H1 (cell line): ENCODE results near the gene ENAH. TPM values are rescaled to one million over a fixed set of nuclear protein-coding genes. Genes with fewer than 3 reads are reported as not detected.

Source experiments
- CTCF ChIA-PET: fragments of 300-600 bp; sonication (Branson Sonifier 250); formaldehyde crosslinking; loops from one replicate; lab custom pipeline; 2021; ENCODE audit not compliant: partially characterized antibody; lab: Charles Lee
- POLR2A ChIA-PET: fragments of 300-600 bp; sonication (Branson Sonifier 250); formaldehyde crosslinking; loops from one replicate; lab custom pipeline; 2021; ENCODE audit warnings: inconsistent platforms; ENCODE audit not compliant: partially characterized antibody; lab: Charles Lee
- DNase-seq, 2 experiments: peaks; one replicate each; pipeline versions ENCODE4 v3.0.0 to v3.0.0-alpha.2; 2010 to 2022; ENCODE audit warnings: low spot score in 2 of 2, low read depth in 1 of 2, mixed read lengths in 1 of 2
- FAIRE-seq: peaks from 2 replicates; lab custom pipeline; 2011; peaks lifted over from hg19 to GRCh38; lab: Jason Lieb, UNC
- H2AFZ ChIP-seq: 2 replicates; pipeline ENCODE4 v1.8.1; 2012; ENCODE audit warnings: low read length, inconsistent platforms
- H2AK5ac ChIP-seq: 2 replicates; pipeline ENCODE4 v1.6.1; 2013; ENCODE audit warnings: low read depth, low read length
- H2BK120ac ChIP-seq: replicated peaks from 2 replicates; pipeline ENCODE3; 2013; ENCODE audit warnings: low read depth, low read length, inconsistent platforms
- H2BK12ac ChIP-seq: 2 replicates; pipeline ENCODE4 v1.6.1; 2013; ENCODE audit warnings: low read depth, low read length
- H2BK15ac ChIP-seq: 2 replicates; pipeline ENCODE4 v1.6.1; 2013; ENCODE audit warnings: low read length
- H2BK20ac ChIP-seq: 2 replicates; pipeline ENCODE4 v1.6.1; 2013; ENCODE audit warnings: low read length
- H2BK5ac ChIP-seq: 2 replicates; pipeline ENCODE4 v1.6.1; 2013; ENCODE audit warnings: low read depth, low read length
- H3K14ac ChIP-seq: 2 replicates; pipeline ENCODE4 v1.6.1; 2013; ENCODE audit warnings: inconsistent platforms; ENCODE audit not compliant: insufficient read length
- H3K18ac ChIP-seq: 2 replicates; pipeline ENCODE4 v1.6.1; 2013; ENCODE audit warnings: low read length; ENCODE audit errors: extremely low read depth
- H3K23ac ChIP-seq: 2 replicates; pipeline ENCODE4 v1.6.1; 2013; ENCODE audit warnings: inconsistent platforms; ENCODE audit not compliant: insufficient read length
- H3K23me2 ChIP-seq: 2 replicates; pipeline ENCODE4 v1.6.1; 2013; ENCODE audit warnings: low read depth, low read length
- H3K27ac ChIP-seq: 2 replicates; pipeline ENCODE4 v1.6.1; 2011; ENCODE audit warnings: low read depth, low read length, inconsistent platforms
- H3K27me3 ChIP-seq, 4 experiments: replicated peaks in 1 of 4; 1 replicate in 1 of 4; 2 replicates in 3 of 4; pipeline versions ENCODE4 v1.6.1 to v1.8.1; 2011 to 2013; ENCODE audit warnings: low read length in 3 of 4, mild to moderate bottlenecking in 3 of 4, inconsistent platforms in 2 of 4, mixed read lengths in 2 of 4, moderate library complexity in 1 of 4; ENCODE audit not compliant: control insufficient read depth in 3 of 4, insufficient read depth in 3 of 4; ENCODE audit errors: extremely low read depth in 1 of 4
- H3K36me3 ChIP-seq, 4 experiments: 2 replicates each; pipeline versions ENCODE4 v1.6.1 to v1.8.1; 2011 to 2013; ENCODE audit warnings: mild to moderate bottlenecking in 4 of 4, low read length in 3 of 4, moderate library complexity in 2 of 4, control low read depth in 1 of 4, inconsistent platforms in 1 of 4; ENCODE audit not compliant: insufficient read depth in 4 of 4, control insufficient read depth in 2 of 4
- H3K4ac ChIP-seq: replicated peaks from 2 replicates; pipeline ENCODE3; 2013; ENCODE audit warnings: low read length, low read depth, mixed read lengths, inconsistent platforms; ENCODE audit not compliant: insufficient read length
- H3K4me1 ChIP-seq, 4 experiments: replicated peaks in 1 of 4; 1 replicate in 1 of 4; 2 replicates in 3 of 4; pipeline versions ENCODE4 v1.6.1 to v1.8.1; 2011 to 2013; ENCODE audit warnings: low read length in 3 of 4, inconsistent platforms in 2 of 4, mixed read lengths in 1 of 4; ENCODE audit not compliant: insufficient read depth in 4 of 4, control insufficient read depth in 3 of 4
- H3K4me2 ChIP-seq, 2 experiments: 2 replicates each; pipeline versions ENCODE4 v1.6.1 to v1.8.1; 2011 to 2013; ENCODE audit warnings: low read depth in 2 of 2, low read length in 2 of 2, control low read depth in 1 of 2, inconsistent platforms in 1 of 2, mild to moderate bottlenecking in 1 of 2; ENCODE audit not compliant: insufficient read depth in 1 of 2
- H3K4me3 ChIP-seq, 4 experiments: fragments of 200-600, 300-600 bp in 1 of 4; sonication (generic), shearing (Covaris generic), sonication (Bioruptor Twin) in 1 of 4; 2 replicates each; pipeline versions ENCODE4 v1.5.1 to v1.8.1; 2011 to 2016; ENCODE audit warnings: low read length in 4 of 4, low read depth in 3 of 4, control low read depth in 2 of 4, inconsistent platforms in 2 of 4, mild to moderate bottlenecking in 2 of 4, mixed read lengths in 1 of 4, moderate library complexity in 1 of 4; ENCODE audit not compliant: insufficient read depth in 2 of 4; ENCODE audit errors: extremely low read depth in 1 of 4
- H3K56ac ChIP-seq: replicated peaks from 2 replicates; pipeline ENCODE3; 2013; ENCODE audit warnings: low read depth, mild to moderate bottlenecking, mixed read lengths, low read length, inconsistent platforms; ENCODE audit not compliant: insufficient read length
- H3K79me1 ChIP-seq: 2 replicates; pipeline ENCODE4 v1.6.1; 2013; ENCODE audit warnings: low read depth, low read length, control low read depth
- H3K79me2 ChIP-seq, 2 experiments: 2 replicates each; pipeline versions ENCODE4 v1.6.1 to v1.8.1; 2012 to 2013; ENCODE audit warnings: low read length in 2 of 2, mild to moderate bottlenecking in 2 of 2, inconsistent platforms in 1 of 2; ENCODE audit not compliant: insufficient read depth in 2 of 2, control insufficient read depth in 1 of 2
- H3K9ac ChIP-seq, 4 experiments: replicated peaks in 1 of 4; 1 replicate in 1 of 4; 2 replicates in 3 of 4; pipeline versions ENCODE4 v1.6.1 to v1.8.1; 2011 to 2013; ENCODE audit warnings: low read depth in 3 of 4, low read length in 3 of 4, control low read depth in 2 of 4, mild to moderate bottlenecking in 2 of 4, moderate library complexity in 2 of 4, inconsistent platforms in 1 of 4; ENCODE audit errors: extremely low read depth in 1 of 4
- H3K9me3 ChIP-seq, 2 experiments: 2 replicates each; pipeline versions ENCODE4 v1.6.1 to v1.8.1; 2012 to 2013; ENCODE audit warnings: mild to moderate bottlenecking in 2 of 2, moderate library complexity in 2 of 2, control low read depth in 1 of 2, inconsistent platforms in 1 of 2, low read depth in 1 of 2, low read length in 1 of 2, mixed read lengths in 1 of 2; ENCODE audit not compliant: insufficient read depth in 2 of 2
- H4K20me1 ChIP-seq, 2 experiments: replicated peaks in 1 of 2; 2 replicates each; pipeline versions ENCODE3 to v1.8.1; 2011 to 2013; ENCODE audit warnings: inconsistent platforms in 2 of 2, low read length in 2 of 2, mild to moderate bottlenecking in 1 of 2; ENCODE audit not compliant: insufficient read depth in 2 of 2, control insufficient read depth in 1 of 2
- H4K5ac ChIP-seq: 2 replicates; pipeline ENCODE4 v1.6.1; 2013; ENCODE audit warnings: low read length, low read depth, mixed read lengths, inconsistent platforms; ENCODE audit not compliant: insufficient read length
- H4K8ac ChIP-seq: 2 replicates; pipeline ENCODE4 v1.8.0; 2013; ENCODE audit warnings: mild to moderate bottlenecking, moderate library complexity, low read length, inconsistent platforms; ENCODE audit not compliant: insufficient read depth; ENCODE audit errors: extremely low read depth
- H4K91ac ChIP-seq: replicated peaks from 2 replicates; pipeline ENCODE3; 2013; ENCODE audit warnings: low read length, mixed read lengths, inconsistent platforms; ENCODE audit not compliant: insufficient read length
- ATF3 ChIP-seq: IDR thresholded peaks from 2 replicates; pipeline ENCODE4 v1.6.1; 2011; ENCODE audit warnings: low read depth, mild to moderate bottlenecking, low read length; ENCODE audit not compliant: insufficient read depth
- HDAC2 ChIP-seq, 2 experiments: fragments of 300-600 bp in 1 of 2; sonication (generic) in 1 of 2; IDR thresholded peaks; 2 replicates each; pipeline ENCODE4 v1.6.1; 2011 to 2012; ENCODE audit warnings: low read depth in 2 of 2, low read length in 2 of 2, mild to moderate bottlenecking in 2 of 2, moderate library complexity in 2 of 2, borderline replicate concordance in 1 of 2, inconsistent platforms in 1 of 2
- PHF8 ChIP-seq: fragments of 200-600 bp; sonication (generic); conservative IDR thresholded peaks from 2 replicates; pipeline ENCODE4 v1.7.1; 2012; ENCODE audit warnings: low read depth, mild to moderate bottlenecking, inconsistent platforms, low read length, moderate library complexity
- POLR2AphosphoS5 ChIP-seq: IDR thresholded peaks from 2 replicates; pipeline ENCODE4 v1.6.1; 2011; ENCODE audit warnings: low read depth, low read length
- SAP30 ChIP-seq: fragments of 300-600 bp; sonication (generic); IDR thresholded peaks from 2 replicates; pipeline ENCODE4 v1.7.1; 2012; ENCODE audit warnings: low read length, moderate library complexity, mild to moderate bottlenecking, inconsistent platforms; ENCODE audit not compliant: insufficient read depth, insufficient replicate concordance
- TAF1 ChIP-seq: IDR thresholded peaks from 2 replicates; pipeline ENCODE4 v1.6.1; 2011; ENCODE audit warnings: mild to moderate bottlenecking, low read depth, low read length
- TAF7 ChIP-seq: optimal IDR thresholded peaks from 2 replicates; pipeline ENCODE3; 2011; ENCODE audit warnings: low read depth, mild to moderate bottlenecking, inconsistent platforms, low read length, moderate library complexity, borderline replicate concordance
- ZNF274 ChIP-seq: IDR thresholded peaks from 2 replicates; pipeline ENCODE4 v1.7.0; 2012; ENCODE audit warnings: low read length, borderline replicate concordance; ENCODE audit errors: extremely low read depth
- WGBS, 2 experiments: shearing (Covaris generic) in 1 of 2; methylation state at CpG; one replicate each; pipeline versions ENCODE4 v1.1.6 to v1.1.7; 2013 to 2015; ENCODE audit warnings: low lambda C conversion rate in 2 of 2, mixed read lengths in 2 of 2, inconsistent platforms in 1 of 2, low coverage in 1 of 2, missing lambda C conversion rate in 1 of 2; ENCODE audit not compliant: insufficient replicate concordance in 2 of 2, insufficient coverage in 1 of 2, insufficient read length in 1 of 2; ENCODE audit errors: extremely low coverage in 1 of 2, missing lambda C conversion rate in 1 of 2; 5-methylcytosine and 5-hydroxymethylcytosine counted together
- polyA plus RNA-seq, 7 experiments: library from polyadenylated mRNA; depleted of rRNA in 3 of 7; stranded (reverse) in 5 of 7; unstranded in 2 of 7; fragments of >200 nt in 5 of 7; fragments of 200-250 nt in 2 of 7; gene quantifications; 1 replicate in 5 of 7; 2 replicates in 1 of 7; 4 replicates in 1 of 7; pipeline versions ENCODE4 v1.2.1 to v1.2.3, GENCODE V29; 2011 to 2013; ENCODE audit warnings: missing spikeins in 2 of 7, mixed read lengths in 2 of 7
- total RNA-seq: library from RNA; stranded (reverse); fragmentation: NEBNext Ultra II Directional; extraction: Animal tissue kit (Norgen Biotek cat#: 25700); gene quantifications from 2 replicates; pipeline ENCODE4 v1.2.1, GENCODE V29; 2021

ENAH gene
- total and polyA plus RNA-seq, 2 of the 8 experiments (the other 6 are each of a cell fraction or from before 2014, with no cell fraction given): 39.1 to 335 TPM

- TF ChIP-seq ZNF274 (no peak), SAP30 (no peak), TAF1 (no peak), PHF8 (no peak), TAF7 (no peak), ATF3 (no peak), POLR2AphosphoS5 (no peak), HDAC2 (IDR thresholded peaks at IDR 0.05; ENCODE audit: borderline replicate concordance in 1 of 2, low read depth in 2 of 2, low read length in 2 of 2) (no peak)
- TF ChIP-seq, all 59 proteins: peak for 0
- ChIA-PET POLR2A (interaction anchor here (0.9 to 1.5 kb wide), 4 partner anchors 10 to 108 kb away, joined by 3 to 5 read pairs (median 4); partner anchors contain the start of gene ENAH), CTCF (interaction anchor here (0.6 to 2.3 kb wide), 6 partner anchors 10 to 241 kb away, joined by 3 to 8 read pairs (median 5); no protein-coding TSS in a partner anchor)
- no peak overlapping the region for H3K23ac ChIP-seq
- no peak overlapping the region for H3K27ac ChIP-seq
- H3K9ac ChIP-seq: no peak overlapping the region
- no peak overlapping the region for H3K4me2 ChIP-seq
- no peak overlapping the region for H2BK20ac ChIP-seq
- no peak for FAIRE-seq
- no peaks in the 10 kb centered on the region for H3K9me3 ChIP-seq
- H3K4ac ChIP-seq: no peak overlapping the region
- no peak overlapping the region for H3K14ac ChIP-seq
- 80% methylated on average over 1 of the region's 1 CpG; no CpG with 5 or more reads in 1 of the 2 experiments for WGBS, 2 experiments
- DNase-seq: no peak
- H4K91ac ChIP-seq: no peak overlapping the region
- 0 out of 2 replicates have a peak, but pooled peaks cover 2% of the 10 kb centered on the region for H3K23me2 ChIP-seq
- no peak overlapping the region for H2AK5ac ChIP-seq
- H4K5ac ChIP-seq: no peak overlapping the region
- no peak overlapping the region for H2BK120ac ChIP-seq
- no peak overlapping the region for H2BK5ac ChIP-seq
- peaks cover 0 to 7% (median 0%) of the 10 kb centered on the region in 4 experiments; a peak in 1 of 8 replicates for H3K36me3 ChIP-seq
- H4K8ac ChIP-seq: no peak overlapping the region
- H2BK12ac ChIP-seq: no peak overlapping the region
- H3K79me2 ChIP-seq: peaks cover 4 to 92% of the 10 kb centered on the region in 2 experiments; a peak in 3 of 4 replicates
- H2BK15ac ChIP-seq: no peak overlapping the region
- H3K4me3 ChIP-seq: no peak overlapping the region
- no peak overlapping the region for H2AFZ ChIP-seq
- peaks cover 10 to 12% of the 10 kb centered on the region in 2 experiments for H4K20me1 ChIP-seq
- H3K18ac ChIP-seq: no peak overlapping the region
- H3K27me3 ChIP-seq: no peaks in the 10 kb centered on the region
- no peak overlapping the region for H3K56ac ChIP-seq
- peaks cover 5% of the 10 kb centered on the region for H3K79me1 ChIP-seq
- peaks cover 0 to 7% (median 1%) of the 10 kb centered on the region in 4 experiments; a peak in 2 of 7 replicates for H3K4me1 ChIP-seq
Measured at GRCh38 chr1:225544924-225545323, 108.0 kb downstream of the ENAH start.
